ENCODE results near the gene MAMSTR. TPM values are rescaled to one million over a fixed set of nuclear protein-coding genes. Genes with fewer than 3 reads are reported as not detected.
A peak's percentile ranks its signal among the peaks of the same experiment; 100 is the strongest.
"Not testable (repeated sequence)": the region's sequence is repeated elsewhere in the genome, so short reads cannot be mapped to it uniquely, and the experiment has no call there.

MAMSTR gene
- polyA plus RNA-seq, 1 donor = 146 TPM

- no peak for DNase-seq (ENCODE audit: low read depth)
These were observed 754 bp downstream of the MAMSTR start for GRCh38 chr19:48718711-48719231.

DNA sequence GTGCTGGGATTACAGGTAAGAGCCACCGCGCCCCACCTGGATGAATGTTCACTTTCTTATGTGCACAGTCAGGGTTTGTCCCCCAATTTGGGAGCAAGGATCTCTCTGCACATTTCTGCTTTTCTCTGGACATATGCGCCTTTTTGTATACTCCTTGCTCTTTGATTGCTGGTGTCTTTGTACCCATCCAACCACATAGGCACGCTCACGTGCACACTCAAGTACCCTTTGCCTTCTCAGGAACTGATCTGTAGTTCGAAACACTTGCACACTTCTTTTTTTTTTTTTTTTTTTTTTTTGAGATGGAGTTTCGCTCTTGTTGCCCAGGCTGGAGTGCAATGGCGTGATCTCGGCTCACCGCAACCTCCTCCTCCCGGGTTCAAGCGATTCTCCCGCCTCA, 1.4 kb downstream of the MAMSTR start:
- DNase-seq (ENCODE audit: low read depth) = not testable (repeated sequence)

DNA sequence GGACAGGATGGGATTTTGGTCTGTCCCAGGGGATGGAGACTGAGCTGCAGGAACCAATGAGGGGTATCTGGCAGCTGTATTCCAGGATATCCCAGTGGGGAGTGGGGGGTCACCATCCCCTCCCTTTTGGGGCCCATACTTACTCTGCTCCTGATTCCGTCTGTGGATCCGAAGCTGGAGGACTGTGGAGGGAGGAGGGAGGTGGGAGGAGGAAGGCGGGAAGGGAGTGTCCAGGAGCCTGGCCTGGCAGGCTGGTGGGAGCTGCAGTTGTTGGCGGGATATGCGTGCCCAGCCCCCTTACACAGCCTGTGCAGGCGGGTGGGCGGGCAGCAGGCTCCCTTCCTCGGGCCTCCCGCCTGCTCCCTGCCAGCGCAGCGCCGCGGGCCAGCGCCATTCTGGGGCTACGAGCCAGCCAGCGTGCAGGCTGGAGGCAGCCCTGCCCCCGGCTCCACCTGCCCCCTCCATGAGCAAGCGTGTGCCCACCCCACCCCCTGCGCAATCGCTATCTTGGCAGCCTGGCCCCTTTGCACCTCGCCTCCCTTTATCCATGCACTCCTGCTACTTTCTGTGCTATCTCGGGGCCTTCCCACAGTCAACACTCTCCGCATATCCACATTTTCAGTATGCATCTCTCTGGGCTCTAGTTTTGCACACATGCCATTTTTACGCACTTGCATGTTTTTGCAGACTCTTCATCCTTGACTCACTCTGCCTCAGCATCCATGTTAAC, 2.8 kb downstream of the MAMSTR start:
- DNase-seq (ENCODE audit: low read depth) = no peak

DNA sequence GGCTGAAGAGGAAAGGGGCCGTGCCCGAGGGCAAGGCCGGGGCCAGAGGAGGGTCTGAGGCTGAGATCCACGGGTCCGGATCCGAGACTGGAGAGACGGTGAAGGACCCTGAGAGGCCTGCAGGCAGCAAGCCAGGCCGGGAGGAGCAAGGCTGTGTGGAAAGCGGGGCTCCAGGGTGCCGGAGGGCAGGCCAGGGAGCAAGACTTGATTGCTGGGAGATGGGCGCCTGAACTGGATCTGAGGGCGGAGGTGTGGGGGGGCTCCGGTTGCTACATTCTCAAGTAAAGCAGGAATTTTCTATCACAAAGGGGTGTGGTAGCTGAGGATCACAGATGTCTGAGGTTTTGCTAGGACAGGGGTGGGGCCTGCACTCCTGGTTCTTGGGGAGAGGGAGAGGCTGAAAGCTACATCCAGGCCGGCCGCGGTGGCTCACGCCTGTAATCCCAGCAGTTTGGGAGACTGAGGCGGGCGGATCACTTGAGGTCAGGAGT, 3.8 kb downstream of the MAMSTR start:
- no peak for DNase-seq (ENCODE audit: low read depth)

GRCh38 chr19:48714759-48715675, 4.5 kb downstream of the MAMSTR start:
- no peak for DNase-seq (ENCODE audit: low read depth)

- DNase-seq (ENCODE audit: low read depth) = peak; percentile 98
These were observed 5.4 kb downstream of the MAMSTR start for GRCh38 chr19:48713864-48714755.

DNA sequence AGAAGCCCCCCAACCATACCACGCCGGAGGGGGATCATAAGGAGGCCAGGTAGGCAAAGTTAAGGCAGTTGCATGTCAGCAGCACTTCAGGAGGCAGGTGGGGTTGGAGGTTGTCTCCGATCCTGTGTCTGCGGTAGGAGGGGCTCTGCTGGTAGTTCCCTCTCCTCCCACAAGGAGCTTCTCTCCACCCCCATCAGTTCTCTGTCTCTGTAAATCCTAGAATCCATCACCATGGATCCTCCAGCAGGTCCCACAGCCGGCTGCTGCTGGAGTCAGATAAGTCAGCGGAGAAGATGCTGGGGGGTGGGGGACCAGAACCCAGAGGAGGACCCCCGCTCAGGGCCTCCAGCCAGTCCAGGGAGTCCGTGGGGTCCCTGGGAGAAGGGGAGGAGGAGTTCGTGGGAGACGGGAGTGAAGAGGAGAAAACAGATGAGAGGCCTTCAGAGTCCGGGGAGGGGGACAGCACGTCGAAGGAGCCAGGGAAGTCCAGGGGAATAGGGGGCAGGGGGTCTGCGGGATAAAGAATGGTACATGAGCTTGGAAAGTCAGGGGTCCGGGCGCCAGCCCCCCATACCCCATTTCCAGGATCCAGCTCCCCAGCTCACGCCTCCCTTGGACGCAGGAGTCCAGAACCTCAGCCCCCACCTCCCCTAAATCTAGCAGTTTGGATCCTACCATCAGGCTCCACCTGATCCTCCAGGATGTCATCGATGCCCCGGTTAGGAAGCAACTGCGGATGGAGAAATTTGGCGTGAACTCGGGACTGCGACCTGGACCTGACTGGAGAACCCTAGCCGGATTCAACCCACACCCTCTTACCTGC, 6.3 kb downstream of the MAMSTR start:
- DNase-seq (ENCODE audit: low read depth) = no peak

DNA sequence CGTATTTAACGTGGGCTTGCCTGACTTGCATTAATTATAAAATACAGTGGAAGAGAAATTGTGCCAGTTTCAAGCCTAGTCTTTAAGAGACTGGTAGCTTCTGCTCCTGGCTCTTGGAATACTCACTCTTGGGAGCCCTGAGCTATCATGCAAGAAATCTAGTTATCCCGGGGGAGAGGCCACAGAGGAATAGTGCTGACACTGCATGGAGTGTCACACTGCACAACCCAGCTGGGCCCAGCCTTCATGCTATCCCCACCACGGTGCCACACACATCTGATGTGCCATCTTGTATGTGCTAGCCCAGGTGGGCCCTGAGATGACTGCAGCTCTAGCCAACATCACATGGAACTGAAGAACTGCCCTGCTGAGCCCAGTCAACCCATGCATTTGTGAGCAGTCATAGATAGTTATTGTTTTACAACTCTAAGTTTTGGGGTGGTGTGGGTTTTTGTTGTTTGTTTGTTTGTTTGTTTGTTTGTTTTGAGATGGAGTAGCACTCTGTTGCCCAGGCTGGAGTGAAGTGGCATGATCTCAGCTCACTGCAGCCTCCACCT, 8.3 kb downstream of the MAMSTR start:
- DNase-seq (ENCODE audit: low read depth) = no peak

DNA sequence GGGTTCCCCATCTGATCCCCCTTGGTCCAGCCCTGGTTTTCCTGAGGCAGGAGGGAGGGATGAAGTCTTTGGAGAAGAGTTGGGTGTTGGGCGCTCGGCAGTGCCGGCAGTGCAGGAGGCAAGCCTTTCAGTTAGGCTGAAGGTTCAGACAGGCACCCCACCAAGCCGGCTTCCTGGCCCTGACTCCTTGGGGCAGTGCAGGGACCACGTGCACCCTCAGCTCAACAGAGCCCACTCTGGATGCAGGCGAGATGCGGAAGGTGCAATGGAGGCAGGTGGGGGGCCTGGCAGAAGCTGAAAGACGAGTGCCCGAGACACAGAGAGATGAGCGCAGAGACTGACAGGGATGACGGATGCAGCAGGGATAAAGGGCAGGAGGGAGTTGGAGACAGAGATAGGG, 11.1 kb downstream of the MAMSTR start:
- DNase-seq (ENCODE audit: low read depth) = no peak

DNA sequence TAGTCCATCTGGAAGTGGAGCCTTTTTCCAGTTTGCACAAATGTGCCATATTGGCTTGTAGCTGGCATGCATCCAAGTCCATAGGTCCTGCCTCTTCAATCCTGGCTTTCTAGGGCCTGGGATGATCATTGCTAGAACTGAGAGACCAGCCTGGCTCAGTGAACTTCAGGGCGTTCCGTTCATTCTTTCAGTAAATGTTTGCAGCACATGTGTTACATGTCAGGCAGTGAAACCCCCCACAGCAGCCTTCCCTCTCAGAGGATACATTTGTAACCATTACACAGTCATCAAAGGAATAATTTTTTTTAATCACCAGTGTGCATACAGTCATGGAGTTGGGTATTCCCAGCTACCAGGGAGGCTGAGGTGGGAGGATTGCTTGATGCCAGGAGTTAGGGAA, 14.1 kb downstream of the MAMSTR start:
- no peak for DNase-seq (ENCODE audit: low read depth)

DNA sequence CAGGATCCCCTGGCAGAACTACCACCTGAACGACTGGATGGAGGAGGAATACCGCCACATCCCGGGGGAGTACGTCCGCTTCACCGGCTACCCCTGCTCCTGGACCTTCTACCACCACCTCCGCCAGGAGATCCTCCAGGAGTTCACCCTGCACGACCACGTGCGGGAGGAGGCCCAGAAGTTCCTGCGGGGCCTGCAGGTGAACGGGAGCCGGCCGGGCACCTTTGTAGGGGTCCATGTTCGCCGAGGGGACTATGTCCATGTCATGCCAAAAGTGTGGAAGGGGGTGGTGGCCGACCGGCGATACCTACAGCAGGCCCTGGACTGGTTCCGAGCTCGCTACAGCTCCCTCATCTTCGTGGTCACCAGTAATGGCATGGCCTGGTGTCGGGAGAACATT, 16.2 kb downstream of the MAMSTR start:
- no peak for DNase-seq (ENCODE audit: low read depth)

DNA sequence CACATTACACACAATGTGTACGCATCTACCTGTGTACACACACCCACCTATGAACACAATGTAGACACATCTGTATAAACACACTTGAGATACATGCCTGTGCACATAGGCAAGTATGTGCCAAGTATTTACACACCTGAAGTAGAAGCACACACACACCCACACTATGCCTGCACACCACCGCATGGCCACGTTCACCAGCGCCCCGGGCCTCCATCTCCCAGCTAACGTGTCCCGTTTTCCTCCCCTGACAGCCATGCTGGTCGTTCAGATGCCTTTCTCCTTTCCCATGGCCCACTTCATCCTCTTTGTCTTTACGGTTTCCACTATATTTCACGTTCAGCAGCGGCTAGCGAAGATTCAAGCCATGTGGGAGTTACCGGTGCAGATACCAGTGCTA, 16.8 kb downstream of the MAMSTR start:
- no peak for DNase-seq (ENCODE audit: low read depth)

- no peak for DNase-seq (ENCODE audit: low read depth)
These were observed 21.5 kb downstream of the MAMSTR start for GRCh38 chr19:48698046-48698445.

DNA sequence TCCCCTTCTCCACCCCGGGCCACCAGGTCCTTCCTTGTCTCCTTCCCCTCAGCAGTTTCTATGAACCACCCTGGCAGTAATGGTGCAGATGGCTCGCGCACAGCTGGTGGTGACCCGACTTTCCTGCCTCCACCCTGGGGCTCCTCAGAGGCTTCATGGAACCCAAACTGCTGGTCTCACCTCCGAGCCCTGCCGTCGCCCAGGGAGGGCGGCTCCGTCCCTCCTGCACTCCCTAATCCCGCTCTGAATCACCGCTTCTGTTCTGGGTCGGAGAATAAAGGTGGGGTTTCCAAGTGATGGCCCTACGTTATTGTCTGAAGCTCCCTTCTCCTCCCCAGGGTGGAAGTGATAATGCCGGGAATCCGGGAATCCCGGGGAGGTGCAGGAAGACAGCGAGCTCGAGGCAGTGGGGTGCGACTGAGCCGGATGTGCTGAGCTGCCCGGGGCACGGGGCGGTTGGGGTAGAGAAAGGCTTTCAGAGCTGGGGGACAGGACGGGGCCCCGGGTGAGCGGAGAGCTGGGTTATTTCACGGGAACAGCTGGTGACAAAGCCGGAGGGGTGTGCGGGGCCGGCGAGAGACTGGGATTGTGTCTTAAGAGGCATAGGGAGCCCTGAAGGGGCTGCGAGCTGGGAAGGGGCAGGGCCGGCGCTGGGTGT, 23.0 kb downstream of the MAMSTR start:
- DNase-seq (ENCODE audit: low read depth) = no peak

GRCh38 chr19:48695743-48696352, 23.7 kb downstream of the MAMSTR start, which contains the start of gene FUT2:
TSS of gene FUT2 (plus strand) at chr19:48695971. CDS start at chr19:48702957, 6,986 bp downstream.
- no peak for DNase-seq (ENCODE audit: low read depth)

GRCh38 chr19:48693629-48694028, 25.9 kb downstream of the MAMSTR start:
- DNase-seq (ENCODE audit: low read depth) = not testable (repeated sequence)

- no peak for DNase-seq (ENCODE audit: low read depth)
These were observed 30.1 kb downstream of the MAMSTR start for GRCh38 chr19:48689449-48689848.

- no peak for DNase-seq (ENCODE audit: low read depth)
These were observed 31.7 kb downstream of the MAMSTR start for GRCh38 chr19:48687776-48688175.

GRCh38 chr19:48686637-48687036, 32.9 kb downstream of the MAMSTR start:
- DNase-seq (ENCODE audit: low read depth) = not testable (repeated sequence)
